Pulmonary artery endothelial cell (primary cell): ENCODE data around the gene ZFYVE28. TPM values are rescaled to one million over a fixed set of nuclear protein-coding genes. Genes with fewer than 3 reads are reported as not detected.

ENCODE experiments used
- DNase-seq: peaks from one replicate; pipeline ENCODE4 v3.0.0-alpha.2; 2011; ENCODE audit warnings: low read depth, low spot score
- total RNA-seq: library from RNA; depleted of rRNA; stranded (reverse); fragments of >200 nt; gene quantifications from 2 replicates; pipeline ENCODE4 v1.2.3, GENCODE V29; 2014

Gene ZFYVE28
- total RNA-seq, 1 donor from 2014 or later: 10.8 TPM

- DNase-seq: no peak
These were observed 65.0 kb downstream of the ZFYVE28 start for GRCh38 chr4:2353222-2354107.

- DNase-seq: no peak
These were observed 65.7 kb downstream of the ZFYVE28 start for GRCh38 chr4:2352729-2353221.

- DNase-seq: no peak
These were observed 66.3 kb downstream of the ZFYVE28 start for GRCh38 chr4:2352171-2352570.

GRCh38 chr4:2350982-2351381, 67.5 kb downstream of the ZFYVE28 start:
- no peak for DNase-seq

- no peak for DNase-seq
These were observed 69.7 kb downstream of the ZFYVE28 start for GRCh38 chr4:2348786-2349185.

- DNase-seq: no peak
These were observed 71.3 kb downstream of the ZFYVE28 start for GRCh38 chr4:2347190-2347589.

GRCh38 chr4:2343476-2343875, 75.0 kb downstream of the ZFYVE28 start:
- no peak for DNase-seq

GRCh38 chr4:2341911-2342652, 76.4 kb downstream of the ZFYVE28 start:
- no peak for DNase-seq

GRCh38 chr4:2341261-2341841, 77.1 kb downstream of the ZFYVE28 start:
- no peak for DNase-seq

GRCh38 chr4:2340272-2341061, 78.0 kb downstream of the ZFYVE28 start:
- DNase-seq: no peak

- no peak for DNase-seq
These were observed 78.8 kb downstream of the ZFYVE28 start for GRCh38 chr4:2339458-2340271.

GRCh38 chr4:2338754-2339457, 79.5 kb downstream of the ZFYVE28 start:
- no peak for DNase-seq

GRCh38 chr4:2337896-2338295, 80.5 kb downstream of the ZFYVE28 start:
- DNase-seq: no peak

GRCh38 chr4:2337131-2337723, 81.2 kb downstream of the ZFYVE28 start:
- DNase-seq: no peak

- no peak for DNase-seq
These were observed 81.8 kb downstream of the ZFYVE28 start for GRCh38 chr4:2336659-2337058.

- no peak for DNase-seq
These were observed 82.7 kb downstream of the ZFYVE28 start for GRCh38 chr4:2335729-2336101.

GRCh38 chr4:2334826-2335728, 83.4 kb downstream of the ZFYVE28 start:
- DNase-seq: no peak

GRCh38 chr4:2333916-2334644, 84.4 kb downstream of the ZFYVE28 start:
- no peak for DNase-seq
